ENCODE results near the gene ACTR1A.
"Not testable (repeated sequence)": the region's sequence is repeated elsewhere in the genome, so short reads cannot be mapped to it uniquely, and the experiment has no call there.

Gene ACTR1A

GRCh38 chr10:102502337-102503151 lies at the start of gene ACTR1A:
Gene ACTR1A, minus strand, starts transcription at chr10:102502712. Its CDS starts 65 bp downstream, at chr10:102502647.
- in situ Hi-C loops (cut with MboI; ENCODE audit: low pct_unique_long_range_greater_than_20kb, low sequenced_read_pairs), result no loop called here
- peak; percentile 99 for DNase-seq

GRCh38 chr10:102550636-102551210 lies 48.2 kb upstream of the ACTR1A start:
- DNase-seq, result no peak
- in situ Hi-C loops (cut with MboI; ENCODE audit: low pct_unique_long_range_greater_than_20kb, low sequenced_read_pairs), result no loop called here

DNA sequence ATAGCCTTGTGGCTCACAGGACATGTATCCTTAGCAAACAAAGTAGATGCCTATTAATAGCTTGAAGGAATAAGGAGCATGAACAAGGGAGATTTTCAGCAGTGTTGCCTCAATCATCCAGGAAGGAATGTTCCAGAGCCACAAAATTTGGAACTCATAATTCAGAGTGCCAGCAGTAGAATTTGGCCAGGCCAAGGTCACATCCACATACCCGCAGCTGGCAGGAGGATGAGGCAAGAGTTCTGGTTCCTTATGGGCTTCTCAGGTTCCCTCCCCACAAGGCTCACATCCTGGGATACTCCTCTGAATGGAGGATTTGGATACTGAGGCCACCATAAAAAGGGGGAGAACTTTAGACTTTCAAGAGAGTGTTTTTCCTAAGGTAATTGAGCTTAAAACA lies 47.0 kb upstream of the ACTR1A start:
- DNase-seq, result no peak
- in situ Hi-C loops (cut with MboI; ENCODE audit: low pct_unique_long_range_greater_than_20kb, low sequenced_read_pairs), result no loop called here

GRCh38 chr10:102546606-102547320 lies 44.3 kb upstream of the ACTR1A start:
- DNase-seq, result no peak
- in situ Hi-C loops (cut with MboI; ENCODE audit: low pct_unique_long_range_greater_than_20kb, low sequenced_read_pairs), result no loop called here

DNA sequence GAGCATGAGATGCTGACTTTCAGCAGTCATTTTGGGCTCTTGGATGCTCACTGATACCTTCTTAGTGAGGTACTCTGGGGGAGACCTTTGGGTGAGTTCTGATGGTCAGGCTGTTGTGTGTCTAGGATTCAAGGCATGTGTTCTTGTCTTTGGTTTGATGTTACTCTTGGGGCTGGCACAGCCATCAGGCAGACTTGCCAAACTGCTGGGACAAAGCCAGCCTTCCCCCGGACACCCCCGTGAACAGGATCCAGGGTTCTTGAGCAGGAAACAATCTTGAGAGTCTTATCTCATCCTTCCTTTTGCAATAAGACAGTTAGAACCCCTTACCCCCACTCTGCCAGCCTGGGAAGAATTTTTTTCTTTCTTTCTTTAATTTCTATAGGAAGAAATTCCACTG lies 43.5 kb upstream of the ACTR1A start:
- in situ Hi-C loops (cut with MboI; ENCODE audit: low pct_unique_long_range_greater_than_20kb, low sequenced_read_pairs), result no loop called here

DNA sequence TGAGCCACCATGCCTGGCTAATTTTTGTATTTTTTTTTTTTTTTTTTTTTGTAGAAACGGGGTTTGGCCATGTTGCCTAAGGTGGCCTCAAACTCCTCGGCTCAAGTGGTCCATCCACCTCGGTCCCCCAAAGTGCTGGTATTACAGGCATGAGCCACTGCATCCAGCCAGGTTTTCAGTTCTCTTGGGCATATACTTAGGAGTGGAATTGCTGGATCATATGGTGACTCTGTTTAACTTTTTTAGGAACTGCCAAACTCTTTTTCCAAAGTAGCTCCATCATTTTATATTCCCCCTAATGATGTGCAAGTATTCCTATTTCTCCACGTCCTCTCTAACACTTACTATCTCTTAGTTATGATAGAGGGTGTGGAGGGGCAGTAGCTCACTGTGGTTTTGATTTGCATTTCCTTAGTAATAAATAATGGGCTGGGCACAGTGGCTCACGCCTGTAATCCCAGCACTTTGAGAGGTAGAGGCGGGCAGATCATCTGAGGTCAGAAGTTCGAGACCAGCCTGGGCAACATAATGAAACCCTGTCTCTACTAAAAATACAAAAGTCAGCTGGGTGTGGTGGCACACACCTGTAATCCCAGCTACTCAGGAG lies 42.9 kb upstream of the ACTR1A start:
- in situ Hi-C loops (cut with MboI; ENCODE audit: low pct_unique_long_range_greater_than_20kb, low sequenced_read_pairs), result no loop called here

More for the DNA sequence above, 43.5 kb upstream of the ACTR1A start:
- no peak for DNase-seq

GRCh38 chr10:102542800-102543418 lies 40.4 kb upstream of the ACTR1A start:
- in situ Hi-C loops (cut with MboI; ENCODE audit: low pct_unique_long_range_greater_than_20kb, low sequenced_read_pairs), result no loop called here
- DNase-seq, result no peak

More for the DNA sequence above, 42.9 kb upstream of the ACTR1A start:
- DNase-seq, result no peak

DNA sequence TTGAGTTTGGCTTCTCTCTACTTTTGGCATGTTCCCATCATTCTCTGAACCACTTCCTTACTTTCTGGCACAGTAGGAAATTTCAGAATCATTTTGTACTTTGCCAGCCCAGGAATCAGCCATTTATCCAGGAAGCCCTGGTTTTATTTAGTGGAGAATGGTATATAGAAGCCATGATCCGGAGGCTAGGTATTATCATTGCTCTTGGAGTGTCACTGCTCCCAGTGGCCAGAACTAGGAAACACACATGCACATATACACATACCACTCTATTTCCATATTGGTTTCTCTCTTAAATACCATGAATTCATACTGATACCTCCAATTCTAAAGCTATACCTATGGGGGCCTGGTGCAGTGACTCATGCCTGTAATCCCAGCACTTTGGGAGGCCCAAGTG lies 37.5 kb upstream of the ACTR1A start:
- in situ Hi-C loops (cut with MboI; ENCODE audit: low pct_unique_long_range_greater_than_20kb, low sequenced_read_pairs), result no loop called here
- DNase-seq, result no peak

DNA sequence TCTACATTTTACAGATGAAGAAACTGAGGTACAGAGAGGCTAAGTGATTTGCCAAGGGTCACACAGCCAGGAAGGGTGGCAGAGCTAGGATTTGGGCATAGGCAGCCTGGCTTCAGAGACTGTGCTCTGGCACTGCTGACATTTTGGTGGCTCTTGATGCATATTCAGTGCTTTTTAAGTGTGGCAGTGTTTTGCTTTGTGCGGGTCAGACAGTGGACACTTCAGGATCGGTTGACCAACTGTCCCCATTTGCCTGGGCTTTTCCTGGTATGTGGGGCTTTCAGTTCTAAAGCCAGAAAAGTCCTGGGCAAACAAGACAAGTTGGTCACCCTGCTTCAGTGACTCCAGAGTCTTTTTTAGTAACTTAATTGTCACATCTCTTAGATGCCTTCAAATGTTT lies 36.3 kb upstream of the ACTR1A start:
- DNase-seq, result no peak
- in situ Hi-C loops (cut with MboI; ENCODE audit: low pct_unique_long_range_greater_than_20kb, low sequenced_read_pairs), result no loop called here

DNA sequence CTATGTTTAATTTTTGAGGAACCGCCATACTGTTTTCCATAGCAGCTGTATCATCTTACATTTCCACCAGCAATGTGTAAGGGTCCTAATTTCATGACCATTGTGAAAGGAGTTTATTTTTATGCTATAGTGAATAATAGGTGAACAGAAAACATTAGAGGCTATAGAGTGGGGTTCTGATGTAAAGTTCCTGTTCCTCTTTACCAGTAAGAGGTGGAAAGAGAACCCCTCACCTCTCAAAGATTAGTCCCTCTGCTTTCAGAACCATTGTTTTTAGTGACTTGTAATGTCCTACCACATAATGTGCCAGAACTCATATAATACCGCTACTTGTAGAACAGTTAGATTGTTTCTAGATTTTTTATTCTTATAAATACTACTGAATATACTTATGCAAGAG lies 35.4 kb upstream of the ACTR1A start:
- DNase-seq, result no peak
- in situ Hi-C loops (cut with MboI; ENCODE audit: low pct_unique_long_range_greater_than_20kb, low sequenced_read_pairs), result no loop called here

DNA sequence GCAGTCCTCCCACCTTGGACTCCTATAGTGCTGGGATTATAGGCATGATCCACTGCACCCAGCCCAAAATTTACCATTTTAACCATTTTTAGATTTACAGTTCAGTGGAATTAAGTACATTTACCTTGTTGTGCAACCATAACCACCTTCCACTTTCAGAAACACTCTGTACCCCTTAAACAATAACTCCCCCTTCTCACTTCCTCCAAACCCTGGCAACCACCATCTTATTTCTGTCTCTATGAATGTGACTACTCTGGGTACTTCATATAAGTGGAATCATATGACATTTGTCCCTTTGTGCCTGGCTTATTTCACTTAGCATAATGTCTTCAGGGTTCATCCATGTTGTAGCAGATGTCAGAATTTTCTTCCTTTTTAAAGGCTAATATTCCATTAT lies 34.9 kb upstream of the ACTR1A start:
- DNase-seq, result no peak
- in situ Hi-C loops (cut with MboI; ENCODE audit: low pct_unique_long_range_greater_than_20kb, low sequenced_read_pairs), result no loop called here

GRCh38 chr10:102535481-102536147 lies 33.1 kb upstream of the ACTR1A start:
- no peak for DNase-seq
- in situ Hi-C loops (cut with MboI; ENCODE audit: low pct_unique_long_range_greater_than_20kb, low sequenced_read_pairs), result no loop called here

- in situ Hi-C loops (cut with MboI; ENCODE audit: low pct_unique_long_range_greater_than_20kb, low sequenced_read_pairs); DNase-seq: not testable (repeated sequence)
These were observed 32.5 kb upstream of the ACTR1A start for GRCh38 chr10:102534966-102535365.

DNA sequence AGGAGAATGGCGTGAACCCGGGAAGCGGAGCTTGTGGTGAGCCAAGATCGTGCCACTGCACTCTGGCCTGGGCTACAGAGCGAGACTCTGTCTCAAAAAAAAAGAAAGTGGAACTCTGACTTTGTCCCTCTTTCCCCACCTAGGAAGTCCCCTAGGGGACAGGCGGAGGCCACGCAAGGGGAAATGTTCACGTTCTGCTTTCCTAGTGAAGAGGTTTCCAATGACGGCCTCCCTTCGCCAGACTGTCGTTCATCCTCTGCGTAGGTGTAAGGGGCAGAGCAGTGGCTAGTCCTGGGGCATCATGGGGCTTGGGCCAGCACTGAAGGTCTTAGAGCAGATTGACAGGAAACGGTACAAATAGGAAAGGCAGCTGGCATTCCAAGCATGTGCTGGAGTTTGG lies 31.8 kb upstream of the ACTR1A start:
- DNase-seq, result no peak

GRCh38 chr10:102527546-102527945 lies 25.0 kb upstream of the ACTR1A start:
- in situ Hi-C loops (cut with MboI; ENCODE audit: low pct_unique_long_range_greater_than_20kb, low sequenced_read_pairs), result no loop called here
- no peak for DNase-seq

More for the DNA sequence above, 31.8 kb upstream of the ACTR1A start:
- in situ Hi-C loops (cut with MboI; ENCODE audit: low pct_unique_long_range_greater_than_20kb, low sequenced_read_pairs), result no loop called here

GRCh38 chr10:102524746-102525145 lies 22.2 kb upstream of the ACTR1A start:
- in situ Hi-C loops (cut with MboI; ENCODE audit: low pct_unique_long_range_greater_than_20kb, low sequenced_read_pairs), result no loop called here
- no peak for DNase-seq

- in situ Hi-C loops (cut with MboI; ENCODE audit: low pct_unique_long_range_greater_than_20kb, low sequenced_read_pairs), result no loop called here
- no peak for DNase-seq
These were observed 20.9 kb upstream of the ACTR1A start for GRCh38 chr10:102523250-102524029.

DNA sequence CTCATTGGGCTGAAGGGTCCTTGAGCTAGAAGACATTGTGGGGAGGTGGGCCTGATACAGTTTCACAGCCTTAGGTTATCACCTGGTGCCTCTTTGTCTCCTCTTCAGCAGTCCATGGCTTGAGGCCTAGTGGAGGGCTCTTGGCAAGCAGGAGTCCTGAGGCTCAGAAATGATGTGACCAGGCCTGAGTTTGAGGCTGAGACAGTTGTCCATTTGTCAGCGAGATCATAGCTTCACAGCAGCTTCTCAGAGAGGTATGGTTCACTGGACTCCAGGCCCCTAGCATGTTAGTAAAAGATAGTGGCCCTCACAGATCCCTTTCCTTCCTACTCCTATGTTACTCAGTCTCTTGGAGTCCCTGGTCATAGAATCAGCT lies 20.4 kb upstream of the ACTR1A start:
- in situ Hi-C loops (cut with MboI; ENCODE audit: low pct_unique_long_range_greater_than_20kb, low sequenced_read_pairs), result no loop called here
- DNase-seq, result no peak

All from KBM-7 (cell line).